ENCODE results near the gene NECTIN4. TPM values are rescaled to one million over a fixed set of nuclear protein-coding genes. Genes with fewer than 3 reads are reported as not detected.

NECTIN4 gene
- polyA plus RNA-seq, 1 of the 3 experiments (the other 2 are of a cell fraction), result 0.59 TPM

- TF ChIP-seq, protein P1, sequence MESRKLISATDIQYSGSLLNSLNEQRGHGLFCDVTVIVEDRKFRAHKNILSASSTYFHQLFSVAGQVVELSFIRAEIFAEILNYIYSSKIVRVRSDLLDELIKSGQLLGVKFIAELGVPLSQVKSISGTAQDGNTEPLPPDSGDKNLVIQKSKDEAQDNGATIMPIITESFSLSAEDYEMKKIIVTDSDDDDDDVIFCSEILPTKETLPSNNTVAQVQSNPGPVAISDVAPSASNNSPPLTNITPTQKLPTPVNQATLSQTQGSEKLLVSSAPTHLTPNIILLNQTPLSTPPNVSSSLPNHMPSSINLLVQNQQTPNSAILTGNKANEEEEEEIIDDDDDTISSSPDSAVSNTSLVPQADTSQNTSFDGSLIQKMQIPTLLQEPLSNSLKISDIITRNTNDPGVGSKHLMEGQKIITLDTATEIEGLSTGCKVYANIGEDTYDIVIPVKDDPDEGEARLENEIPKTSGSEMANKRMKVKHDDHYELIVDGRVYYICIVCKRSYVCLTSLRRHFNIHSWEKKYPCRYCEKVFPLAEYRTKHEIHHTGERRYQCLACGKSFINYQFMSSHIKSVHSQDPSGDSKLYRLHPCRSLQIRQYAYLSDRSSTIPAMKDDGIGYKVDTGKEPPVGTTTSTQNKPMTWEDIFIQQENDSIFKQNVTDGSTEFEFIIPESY (IDR thresholded peaks at IDR 0.05; ENCODE audit: borderline replicate concordance, low read depth), result no peak
- TF ChIP-seq RFX5 (IDR thresholded peaks at IDR 0.05; ENCODE audit: low read length), result no peak
- no peak for TF ChIP-seq TCF12 (IDR thresholded peaks at IDR 0.05)
- no peak for TF ChIP-seq POLR2AphosphoS5 (IDR thresholded peaks at IDR 0.05; ENCODE audit: low read depth, low read length)
- TF ChIP-seq GABPA (IDR thresholded peaks at IDR 0.05; ENCODE audit: low read depth), result no peak
Measured at GRCh38 chr1:161046605-161047228, 42.6 kb downstream of the NECTIN4 start (continued).

DNA sequence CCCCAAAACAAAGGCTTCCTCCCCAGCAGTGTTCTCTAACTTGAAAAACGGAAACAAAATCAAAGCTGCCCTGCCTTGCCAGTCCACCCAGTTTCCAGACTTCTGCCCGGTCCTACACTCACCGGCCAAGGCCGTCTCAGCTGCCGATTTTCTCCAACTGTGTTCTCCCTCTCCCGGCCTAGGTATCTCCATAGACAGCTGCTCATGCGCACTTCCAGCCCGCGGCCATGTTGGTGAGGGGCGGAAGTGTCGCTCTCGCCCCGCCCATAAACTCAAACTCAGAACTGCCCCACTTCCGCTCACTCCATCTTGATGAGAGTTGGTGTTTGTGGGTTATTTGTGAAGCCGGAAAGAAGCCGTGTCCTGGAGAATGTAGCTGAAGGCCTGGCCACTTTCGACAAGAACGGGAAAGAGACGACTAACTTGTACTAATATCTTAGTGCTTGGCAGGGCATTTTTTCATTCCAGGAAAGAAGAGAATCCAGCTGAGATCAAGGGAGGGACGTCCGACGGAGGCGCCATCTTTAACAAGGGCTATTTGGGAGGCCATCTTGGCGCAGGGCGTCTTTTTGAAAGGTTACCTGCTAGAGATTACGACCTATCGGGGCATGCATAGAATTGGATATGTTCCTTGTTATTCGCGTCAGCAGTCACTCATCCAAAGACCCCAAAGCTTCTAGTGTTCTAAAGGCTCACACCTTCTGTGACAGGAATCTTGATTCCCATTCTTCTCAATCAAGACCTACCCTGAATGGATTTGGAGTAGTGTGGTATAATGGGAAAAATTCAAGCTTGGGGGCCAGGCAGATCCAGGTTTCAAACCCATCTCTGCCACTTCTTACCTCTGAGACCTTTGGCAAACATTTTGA is 43.4 kb downstream of the NECTIN4 start, which contains the start of gene USF1:
Gene USF1, minus strand, starts transcription at position 242 of the 869 bp plus-strand sequence. CDS start 2,702 bp downstream, outside the sequence.
- peaks cover 5% of the 10 kb centered on the region for H3F3A ChIP-seq (replicated peaks; ENCODE audit: insufficient read depth)
- H3K4me1 ChIP-seq (ENCODE audit: control insufficient read depth in 1 of 2, insufficient read depth in 2 of 2, low read depth in 1 of 2, low read length in 1 of 2), result peaks cover 0 to 7% of the 10 kb centered on the region in 2 experiments; a peak in 2 of 4 replicates
- H3K27ac ChIP-seq (ENCODE audit: low read depth in 2 of 2, low read length in 1 of 2), result peak within 1 kb of the TSS; percentile 93 to 99
- ChIA-PET CTCF (interaction anchor here (0.6 to 3.2 kb wide), 6 partner anchors 7 to 95 kb away, joined by 3 to 26 read pairs (median 4); partner anchors contain the start of gene TSTD1), POLR2A (interaction anchor here (0.7 to 3.2 kb wide), 9 partner anchors 8 to 156 kb away, joined by 3 to 15 read pairs (median 5); partner anchors contain the start of genes DEDD, KLHDC9, NDUFS2 and NIT1)
- H3K27me3 ChIP-seq (ENCODE audit: insufficient read depth), result no peaks in the 10 kb centered on the region
- peak within 1 kb of the TSS; percentile 69 to 75 for H3K4me3 ChIP-seq (ENCODE audit: low read depth in 2 of 2, low read length in 1 of 2)
- no peaks in the 10 kb centered on the region for H3K9me3 ChIP-seq
- under 1% methylated on average over 25 of the region's 29 CpGs for WGBS (ENCODE audit: low lambda C conversion rate)
- H3K9me2 ChIP-seq, result no peaks in the 10 kb centered on the region
- peaks cover 22% of the 10 kb centered on the region for H3K79me2 ChIP-seq (ENCODE audit: insufficient read depth)
- TF ChIP-seq GABPA (IDR thresholded peaks at IDR 0.05; ENCODE audit: low read depth) (peak; percentile 98), TEAD4 (IDR thresholded peaks at IDR 0.05; ENCODE audit: borderline replicate concordance, insufficient read depth) (0 out of 2 replicates have a peak, but pooled peaks have one; percentile 21), REST (IDR thresholded peaks at IDR 0.05; ENCODE audit: low read depth, low read length) (0 out of 2 replicates have a peak, but pooled peaks have one; percentile 14), GATA2 (CRISPR knock-in tag; IDR thresholded peaks at IDR 0.05) (0 out of 2 replicates have a peak, but pooled peaks have one; percentile 32), ELF1 (IDR thresholded peaks at IDR 0.05) (peak; percentile 90), TAF1 (IDR thresholded peaks at IDR 0.05; ENCODE audit: borderline replicate concordance, low read depth, low read length) (peak; percentile 91), RCOR1 (IDR thresholded peaks at IDR 0.05; ENCODE audit: low read length) (no peak), MAX (IDR thresholded peaks at IDR 0.05; ENCODE audit: low read depth) (peak; percentile 80), POLR2AphosphoS5 (IDR thresholded peaks at IDR 0.05; ENCODE audit: low read depth, low read length) (peak; percentile 91), YY1 (IDR thresholded peaks at IDR 0.05; ENCODE audit: low read depth) (peak; percentile 98), NRF1 (IDR thresholded peaks at IDR 0.05; ENCODE audit: low read depth, low read length) (peak; percentile 83), CTCF (IDR thresholded peaks at IDR 0.05) (no peak), TCF12 (IDR thresholded peaks at IDR 0.05) (no peak)
- TF ChIP-seq, protein P2, sequence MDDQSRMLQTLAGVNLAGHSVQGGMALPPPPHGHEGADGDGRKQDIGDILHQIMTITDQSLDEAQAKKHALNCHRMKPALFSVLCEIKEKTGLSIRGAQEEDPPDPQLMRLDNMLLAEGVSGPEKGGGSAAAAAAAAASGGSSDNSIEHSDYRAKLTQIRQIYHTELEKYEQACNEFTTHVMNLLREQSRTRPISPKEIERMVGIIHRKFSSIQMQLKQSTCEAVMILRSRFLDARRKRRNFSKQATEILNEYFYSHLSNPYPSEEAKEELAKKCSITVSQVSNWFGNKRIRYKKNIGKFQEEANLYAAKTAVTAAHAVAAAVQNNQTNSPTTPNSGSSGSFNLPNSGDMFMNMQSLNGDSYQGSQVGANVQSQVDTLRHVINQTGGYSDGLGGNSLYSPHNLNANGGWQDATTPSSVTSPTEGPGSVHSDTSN (IDR thresholded peaks at IDR 0.05), result peak; percentile 12; the same call in 1 of the 2 replicates
- peak within 1 kb of the TSS; percentile 90 for H3K4me2 ChIP-seq
- H2AFZ ChIP-seq (ENCODE audit: low read depth), result peak within 1 kb of the TSS; percentile 80
- no peaks in the 10 kb centered on the region for H4K20me1 ChIP-seq (ENCODE audit: insufficient read depth)
- peak within 1 kb of the TSS; percentile 76 for H3K9ac ChIP-seq
- DNase-seq, result peak; percentile 93
- H3K36me3 ChIP-seq (replicated peaks in 1 of 2; ENCODE audit: control insufficient read depth in 1 of 2, insufficient read depth in 2 of 2, low read length in 1 of 2), result peaks cover 7 to 21% of the 10 kb centered on the region in 2 experiments

Data from SK-N-SH (cell line).